Measurements from ENCODE around the gene OR2L8. TPM values are rescaled to one million over a fixed set of nuclear protein-coding genes. Genes with fewer than 3 reads are reported as not detected.

OR2L8 gene
- total RNA-seq, 4 donors from 2014 or later, result not detected

DNA sequence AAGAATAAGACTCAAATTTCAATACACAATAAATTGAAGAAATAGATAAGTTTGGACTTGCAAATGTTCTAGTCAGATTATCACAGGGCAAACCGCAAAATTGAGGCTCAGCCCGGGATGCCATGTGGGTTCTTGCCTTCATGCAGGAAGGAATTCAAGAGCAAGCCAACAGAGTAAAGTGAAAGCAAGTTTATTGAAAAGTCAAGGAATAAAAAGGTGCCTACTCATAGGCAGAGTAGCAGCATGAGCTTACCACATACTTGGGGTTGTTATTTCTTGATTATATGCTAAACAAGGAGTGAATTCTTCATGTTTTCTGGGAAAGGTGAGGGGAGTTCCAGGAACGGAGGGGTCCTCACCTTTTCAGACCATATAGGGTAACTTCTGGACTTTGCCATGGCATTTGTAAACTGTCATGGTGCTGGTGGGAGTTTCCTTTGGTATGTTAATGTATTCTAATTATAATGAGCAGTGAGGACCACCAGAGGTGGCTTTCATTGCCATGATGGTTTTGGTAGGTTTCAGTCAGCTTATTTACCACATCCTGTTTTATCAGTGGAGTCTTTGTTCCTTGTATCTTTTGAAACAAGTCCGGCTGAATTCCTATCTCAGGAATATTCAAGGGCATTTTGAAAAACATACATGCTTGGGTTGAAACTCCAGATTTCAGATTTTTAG lies 14.4 kb downstream of the OR2L8 start:
- WGBS, 2 donors (ENCODE audit: low coverage in 1 of 2), result 58 to 71% methylated on average over 3 to 4 of the region's 4 CpGs
- Histone ChIP-seq H3K4me3 (no peak overlapping the region), H3K36me3 (no peaks in the 10 kb centered on the region), H3K27me3 (no peaks in the 10 kb centered on the region), H3K4me1 (no peaks in the 10 kb centered on the region), H3K9me3 (no peaks in the 10 kb centered on the region), H3K27ac (no peak overlapping the region)
- intact Hi-C loops (cut with DNase I; ENCODE audit: low total_unique reads) (no loop called here), in situ Hi-C loops (cut with MboI; ENCODE audit: low pct_ligation_motif_present in 1 of 4, low pct_unique_long_range_greater_than_20kb in 1 of 4, low sequenced_read_pairs in 3 of 4) (no loop called here)
- no peak for DNase-seq
- TF ChIP-seq POLR2A (IDR thresholded peaks at IDR 0.05), result no peak
- TF ChIP-seq, protein P1, sequence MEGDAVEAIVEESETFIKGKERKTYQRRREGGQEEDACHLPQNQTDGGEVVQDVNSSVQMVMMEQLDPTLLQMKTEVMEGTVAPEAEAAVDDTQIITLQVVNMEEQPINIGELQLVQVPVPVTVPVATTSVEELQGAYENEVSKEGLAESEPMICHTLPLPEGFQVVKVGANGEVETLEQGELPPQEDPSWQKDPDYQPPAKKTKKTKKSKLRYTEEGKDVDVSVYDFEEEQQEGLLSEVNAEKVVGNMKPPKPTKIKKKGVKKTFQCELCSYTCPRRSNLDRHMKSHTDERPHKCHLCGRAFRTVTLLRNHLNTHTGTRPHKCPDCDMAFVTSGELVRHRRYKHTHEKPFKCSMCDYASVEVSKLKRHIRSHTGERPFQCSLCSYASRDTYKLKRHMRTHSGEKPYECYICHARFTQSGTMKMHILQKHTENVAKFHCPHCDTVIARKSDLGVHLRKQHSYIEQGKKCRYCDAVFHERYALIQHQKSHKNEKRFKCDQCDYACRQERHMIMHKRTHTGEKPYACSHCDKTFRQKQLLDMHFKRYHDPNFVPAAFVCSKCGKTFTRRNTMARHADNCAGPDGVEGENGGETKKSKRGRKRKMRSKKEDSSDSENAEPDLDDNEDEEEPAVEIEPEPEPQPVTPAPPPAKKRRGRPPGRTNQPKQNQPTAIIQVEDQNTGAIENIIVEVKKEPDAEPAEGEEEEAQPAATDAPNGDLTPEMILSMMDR (IDR thresholded peaks at IDR 0.05), result no peak
- no peak for TF ChIP-seq POLR2AphosphoS5 (IDR thresholded peaks at IDR 0.05)
- no peak for TF ChIP-seq EP300 (IDR thresholded peaks at IDR 0.05; ENCODE audit: low read depth)

DNA sequence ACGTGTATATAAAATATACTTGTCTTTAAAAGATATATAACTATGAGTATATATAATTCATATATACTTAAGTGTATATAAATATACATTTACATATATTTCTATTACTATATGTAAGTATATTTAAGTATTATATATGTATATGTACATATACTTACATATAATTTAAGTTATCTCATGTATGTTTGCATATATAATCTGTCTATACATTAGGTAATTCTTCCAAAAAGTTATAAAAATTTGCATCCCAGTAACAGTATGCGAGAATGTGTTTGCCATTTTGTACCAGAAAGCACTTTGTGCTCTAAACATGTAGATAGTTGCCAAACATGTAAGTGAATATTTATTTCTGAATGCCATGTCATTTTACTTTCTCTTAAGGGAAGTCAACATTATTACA lies 16.3 kb downstream of the OR2L8 start, which contains the start of gene OR2AK2:
Gene OR2AK2 (plus strand): TSS at position 301 of the 400 bp plus-strand sequence. CDS start 144 bp downstream, outside the sequence.
- H3K9me3 ChIP-seq, result no peaks in the 10 kb centered on the region
- H3K4me1 ChIP-seq, result no peaks in the 10 kb centered on the region
- TF ChIP-seq EP300 (IDR thresholded peaks at IDR 0.05; ENCODE audit: low read depth) (no peak), POLR2A (IDR thresholded peaks at IDR 0.05) (no peak), POLR2AphosphoS5 (IDR thresholded peaks at IDR 0.05) (no peak)
- TF ChIP-seq, protein P1 (IDR thresholded peaks at IDR 0.05), result no peak
- in situ Hi-C loops (cut with MboI; ENCODE audit: low pct_ligation_motif_present in 1 of 4, low pct_unique_long_range_greater_than_20kb in 1 of 4, low sequenced_read_pairs in 3 of 4), result no loop called here
- DNase-seq, result no peak
- H3K27ac ChIP-seq, result no peak within 1 kb of the TSS
- WGBS, 2 donors (ENCODE audit: low coverage in 1 of 2), result 85 to 86% methylated on average over 1 to 2 of the region's 2 CpGs
- no peaks in the 10 kb centered on the region for H3K27me3 ChIP-seq
- intact Hi-C loops (cut with DNase I; ENCODE audit: low total_unique reads), result no loop called here
- H3K4me3 ChIP-seq, result no peak within 1 kb of the TSS
- no peaks in the 10 kb centered on the region for H3K36me3 ChIP-seq

DNA sequence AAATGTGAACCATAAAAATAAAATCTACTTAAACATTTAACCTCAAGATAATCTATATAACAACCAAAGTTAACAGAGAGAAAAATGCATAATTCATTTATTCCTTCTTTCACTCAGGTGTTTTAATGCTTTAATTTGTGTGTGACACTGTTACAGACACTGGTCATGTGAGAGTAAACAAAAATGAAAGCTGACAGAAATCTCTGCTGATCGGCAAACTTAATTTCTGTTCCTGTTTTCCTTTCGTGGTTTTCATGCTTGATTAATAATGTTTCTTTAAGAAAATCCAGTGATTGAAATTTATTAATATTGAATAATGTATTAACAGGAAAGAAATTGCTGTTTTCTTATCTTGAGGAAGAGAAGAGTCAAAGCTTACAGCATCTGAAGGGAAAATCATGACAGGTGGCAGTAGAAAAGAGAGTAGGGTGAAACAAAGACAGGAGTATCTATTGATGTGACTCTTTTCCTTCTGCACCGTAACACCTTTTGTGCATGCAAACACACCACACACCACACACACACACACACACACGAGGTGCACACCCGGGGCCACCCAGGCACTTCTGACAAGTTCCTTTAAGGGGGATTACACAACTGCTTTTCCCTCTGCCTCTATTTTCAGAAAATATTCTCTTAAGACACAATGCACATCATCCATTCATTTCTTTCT lies 18.0 kb downstream of the OR2L8 start:
- 57 to 58% methylated on average over 5 of the region's 5 CpGs for WGBS, 2 donors (ENCODE audit: low coverage in 1 of 2)
- no peaks in the 10 kb centered on the region for H3K27me3 ChIP-seq
- H3K27ac ChIP-seq, result no peak overlapping the region
- intact Hi-C loops (cut with DNase I; ENCODE audit: low total_unique reads), result no loop called here
- no peaks in the 10 kb centered on the region for H3K36me3 ChIP-seq
- no peak overlapping the region for H3K4me3 ChIP-seq
- H3K9me3 ChIP-seq, result no peaks in the 10 kb centered on the region
- in situ Hi-C loops (cut with MboI; ENCODE audit: low pct_ligation_motif_present in 1 of 4, low pct_unique_long_range_greater_than_20kb in 1 of 4, low sequenced_read_pairs in 3 of 4), result no loop called here
- DNase-seq, result no peak
- H3K4me1 ChIP-seq, result no peaks in the 10 kb centered on the region
- TF ChIP-seq POLR2A (IDR thresholded peaks at IDR 0.05), result no peak
- TF ChIP-seq EP300 (IDR thresholded peaks at IDR 0.05; ENCODE audit: low read depth), result no peak

DNA sequence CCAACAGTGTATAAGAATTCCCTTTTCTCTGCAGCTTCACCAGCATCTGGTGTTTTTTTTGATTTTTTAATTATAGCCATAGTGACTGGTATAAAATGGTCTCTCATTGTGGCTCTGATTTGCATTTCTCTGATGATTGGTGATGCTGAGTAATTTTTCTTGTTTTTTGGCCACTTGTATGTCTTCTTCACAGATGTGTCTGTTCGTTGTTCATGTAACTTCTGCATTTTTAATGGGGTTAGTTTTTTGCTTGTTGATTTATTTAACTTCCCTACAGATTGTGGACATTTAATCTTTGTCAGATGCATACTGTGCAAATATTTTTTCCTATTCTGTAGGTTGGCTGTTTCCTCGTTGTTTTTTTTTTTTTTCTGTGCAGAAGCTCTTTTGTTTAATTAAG lies 44.3 kb downstream of the OR2L8 start:
- TF ChIP-seq, protein P1 (IDR thresholded peaks at IDR 0.05), result no peak
- TF ChIP-seq POLR2A (IDR thresholded peaks at IDR 0.05) (no peak), EP300 (IDR thresholded peaks at IDR 0.05; ENCODE audit: low read depth) (no peak), POLR2AphosphoS5 (IDR thresholded peaks at IDR 0.05) (no peak)
- H3K9me3 ChIP-seq, result peaks cover 0 to 5% of the 10 kb centered on the region in 2 donors
- no peak for DNase-seq
- H3K27me3 ChIP-seq, result no peaks in the 10 kb centered on the region
- intact Hi-C loops (cut with DNase I; ENCODE audit: low total_unique reads), result no loop called here
- H3K27ac ChIP-seq, result no peak overlapping the region
- H3K4me3 ChIP-seq, result no peak overlapping the region
- H3K36me3 ChIP-seq, result no peaks in the 10 kb centered on the region
- no peaks in the 10 kb centered on the region for H3K4me1 ChIP-seq
- 37 to 57% methylated on average over 2 of the region's 2 CpGs for WGBS, 2 donors (ENCODE audit: low coverage in 1 of 2)
- in situ Hi-C loops (cut with MboI; ENCODE audit: low pct_ligation_motif_present in 1 of 4, low pct_unique_long_range_greater_than_20kb in 1 of 4, low sequenced_read_pairs in 3 of 4), result no loop called here

All from transverse colon (tissue), 4 donors.